Natural killer cell (primary cell): ENCODE measurements around the gene TM4SF4. TPM values are rescaled to one million over a fixed set of nuclear protein-coding genes. Genes with fewer than 3 reads are reported as not detected.

Source experiments
- ATAC-seq, 3 donors: fragments of 150-1000 bp in 2 of 3; fragments of 200-7000 bp in 1 of 3; cut with Tn5 transposase; 1 replicate in 1 of 3; 2 replicates in 2 of 3; pipeline ENCODE4 v1.10.0; 2021; ENCODE audit warnings: mild to moderate bottlenecking in 2 of 3, moderate library complexity in 2 of 3
- DNase-seq, 2 donors: peaks; one replicate each; pipeline versions ENCODE4 v3.0.0 to v3.0.0-alpha.2; 2013 to 2021; ENCODE audit warnings: mixed read lengths in 1 of 2
- H3K27ac ChIP-seq: one replicate; pipeline ENCODE4 v1.5.1; 2013; ENCODE audit warnings: mild to moderate bottlenecking, low read length
- H3K27me3 ChIP-seq: one replicate; pipeline ENCODE4 v1.6.1; 2013; ENCODE audit warnings: low read length; ENCODE audit not compliant: control insufficient read depth, insufficient read depth
- H3K36me3 ChIP-seq: one replicate; pipeline ENCODE4 v1.6.1; 2013; ENCODE audit warnings: low read length; ENCODE audit not compliant: control insufficient read depth, insufficient read depth
- H3K4me1 ChIP-seq: one replicate; pipeline ENCODE4 v1.6.1; 2013; ENCODE audit warnings: low read length; ENCODE audit not compliant: control insufficient read depth, insufficient read depth
- H3K4me3 ChIP-seq: one replicate; pipeline ENCODE4 v1.5.1; 2013; ENCODE audit warnings: low read length
- H3K9me3 ChIP-seq: one replicate; pipeline ENCODE4 v1.6.1; 2013; ENCODE audit warnings: low read length; ENCODE audit not compliant: control insufficient read depth, insufficient read depth
- H3K27ac Mint-ChIP-seq, 2 donors: one replicate each; pipeline ENCODE4 v1.8.0; 2022; ENCODE audit warnings: mild to moderate bottlenecking in 2 of 2, mixed read lengths in 2 of 2, moderate library complexity in 1 of 2
- H3K27me3 Mint-ChIP-seq, 2 donors: one replicate each; pipeline ENCODE4 v1.8.0; 2022; ENCODE audit warnings: low read depth in 2 of 2, mixed read lengths in 2 of 2
- H3K36me3 Mint-ChIP-seq: one replicate; pipeline ENCODE4 v1.8.0; 2022; ENCODE audit warnings: mixed read lengths
- H3K4me1 Mint-ChIP-seq, 2 donors: one replicate each; pipeline ENCODE4 v1.8.0; 2022; ENCODE audit warnings: mixed read lengths in 2 of 2
- H3K4me3 Mint-ChIP-seq: one replicate; pipeline ENCODE4 v1.8.0; 2022; ENCODE audit warnings: mild to moderate bottlenecking, moderate library complexity, mixed read lengths
- H3K9me3 Mint-ChIP-seq, 2 donors: one replicate each; pipeline ENCODE4 v1.8.0; 2022; ENCODE audit warnings: mixed read lengths in 2 of 2
- CTCF ChIP-seq: fragments of 200-600 bp; IDR thresholded peaks from one replicate; pipeline ENCODE4 v1.8.0; 2022; ENCODE audit warnings: antibody characterized with exemption
- whole genome bisulfite sequencing: methylation state at CpG from one replicate; pipeline ENCODE4 v1.1.7; 2013; ENCODE audit warnings: missing lambda C conversion rate; ENCODE audit not compliant: insufficient coverage; 5-methylcytosine and 5-hydroxymethylcytosine counted together
- intact Hi-C: fragments of 100-400 bp; cut with micrococcal nuclease; formaldehyde crosslinking; loops from one replicate; pipeline ENCODE4 v1.14.2; 2022
- total RNA-seq, 4 donors: library from RNA; stranded (reverse); fragments of 120-200 nt in 1 of 4; gene quantifications; one replicate each; pipeline versions ENCODE4 v1.2.3 to v1.2.4, GENCODE V29; 2013 to 2022

TM4SF4 gene
- total RNA-seq, 3 donors from 2014 or later (not counting 1 experiment from before 2014, with no cell fraction given): not detected

- no peak for DNase-seq
- Histone ChIP-seq H3K9me3 (no peaks in the 10 kb centered on the region), H3K4me3 (no peak overlapping the region), H3K27ac (no peak overlapping the region), H3K36me3 (no peaks in the 10 kb centered on the region), H3K4me1 (no peaks in the 10 kb centered on the region), H3K27me3 (no peaks in the 10 kb centered on the region)
- intact Hi-C loops: no loop called here
- TF ChIP-seq CTCF: no peak
- H3K4me1 Mint-ChIP-seq: no peaks in the 10 kb centered on the region
- H3K36me3 Mint-ChIP-seq: no peaks in the 10 kb centered on the region
- peaks cover 14 to 32% of the 10 kb centered on the region in 2 donors for H3K27me3 Mint-ChIP-seq
- H3K4me3 Mint-ChIP-seq: no peak overlapping the region
- ATAC-seq: no peak
- H3K27ac Mint-ChIP-seq: no peak overlapping the region
- H3K9me3 Mint-ChIP-seq: no peaks in the 10 kb centered on the region
- 62% methylated on average over 4 of the region's 4 CpGs for WGBS
Measured at GRCh38 chr3:149497966-149498670, 23.6 kb downstream of the TM4SF4 start.

DNA sequence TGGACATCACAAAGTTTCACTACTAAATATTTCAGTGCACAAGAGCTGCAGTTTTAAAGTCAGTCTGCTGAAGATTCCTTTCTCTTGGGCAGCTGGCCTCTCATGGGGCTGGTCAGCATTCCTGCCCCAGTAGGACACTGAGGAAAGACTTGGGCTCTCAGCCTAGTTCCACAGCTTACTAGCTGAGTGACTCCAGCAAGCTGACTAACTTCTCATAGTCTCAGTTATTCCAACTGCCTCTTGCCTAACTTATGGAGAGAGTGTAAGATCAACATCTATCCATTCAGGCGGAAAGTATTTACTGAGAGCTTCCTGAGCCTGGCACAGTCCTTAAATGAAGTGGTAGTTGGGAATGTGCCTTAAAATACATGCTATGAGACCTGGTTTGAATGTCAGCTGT is 27.0 kb downstream of the TM4SF4 start:
- intact Hi-C loops: no loop called here
- ATAC-seq (no peak), DNase-seq (no peak)
- Histone ChIP-seq H3K27me3 (no peaks in the 10 kb centered on the region), H3K27ac (no peak overlapping the region), H3K4me1 (no peaks in the 10 kb centered on the region), H3K36me3 (no peaks in the 10 kb centered on the region), H3K9me3 (no peaks in the 10 kb centered on the region), H3K4me3 (no peak overlapping the region)
- peaks cover 9 to 34% of the 10 kb centered on the region in 2 donors for H3K27me3 Mint-ChIP-seq
- no peaks in the 10 kb centered on the region for H3K9me3 Mint-ChIP-seq
- H3K4me1 Mint-ChIP-seq: peaks cover 1% of the 10 kb centered on the region in 2 donors
- TF ChIP-seq CTCF: no peak
- no peak overlapping the region for H3K4me3 Mint-ChIP-seq
- 100% methylated on average over 1 of the region's 1 CpG for WGBS
- no peak overlapping the region for H3K27ac Mint-ChIP-seq
- no peaks in the 10 kb centered on the region for H3K36me3 Mint-ChIP-seq

GRCh38 chr3:149502438-149502837 is 27.9 kb downstream of the TM4SF4 start:
- WGBS: 70% methylated on average over 3 of the region's 3 CpGs
- DNase-seq (no peak), ATAC-seq (no peak)
- Histone ChIP-seq H3K4me3 (no peak overlapping the region), H3K9me3 (no peaks in the 10 kb centered on the region), H3K4me1 (peaks cover 5% of the 10 kb centered on the region), H3K27ac (no peak overlapping the region), H3K27me3 (no peaks in the 10 kb centered on the region), H3K36me3 (no peaks in the 10 kb centered on the region)
- peaks cover 10% of the 10 kb centered on the region in 2 donors for H3K4me1 Mint-ChIP-seq
- no peaks in the 10 kb centered on the region for H3K9me3 Mint-ChIP-seq
- H3K4me3 Mint-ChIP-seq: no peak overlapping the region
- H3K36me3 Mint-ChIP-seq: no peaks in the 10 kb centered on the region
- peaks cover 9 to 38% of the 10 kb centered on the region in 2 donors for H3K27me3 Mint-ChIP-seq
- no peak for TF ChIP-seq CTCF
- H3K27ac Mint-ChIP-seq: no peak overlapping the region
- intact Hi-C loops: no loop called here

GRCh38 chr3:149506540-149506939 is 32.0 kb downstream of the TM4SF4 start:
- no peaks in the 10 kb centered on the region for H3K36me3 Mint-ChIP-seq
- no peaks in the 10 kb centered on the region for H3K36me3 ChIP-seq
- peaks cover 20 to 23% of the 10 kb centered on the region in 2 donors for H3K4me1 Mint-ChIP-seq
- no peak overlapping the region for H3K4me3 ChIP-seq
- 100% methylated on average over 1 of the region's 1 CpG for WGBS
- peaks cover 10 to 32% of the 10 kb centered on the region in 2 donors for H3K27me3 Mint-ChIP-seq
- no peaks in the 10 kb centered on the region for H3K9me3 ChIP-seq
- peaks cover 2% of the 10 kb centered on the region for H3K27me3 ChIP-seq
- ATAC-seq (no peak), DNase-seq (no peak)
- peaks cover 19% of the 10 kb centered on the region for H3K4me1 ChIP-seq
- H3K4me3 Mint-ChIP-seq: no peak overlapping the region
- no peaks in the 10 kb centered on the region for H3K9me3 Mint-ChIP-seq
- H3K27ac Mint-ChIP-seq: no peak overlapping the region
- TF ChIP-seq CTCF: no peak
- H3K27ac ChIP-seq: no peak overlapping the region
- intact Hi-C loops: no loop called here
